Measurements from ENCODE around the gene SPANXN2. TPM values are rescaled to one million over a fixed set of nuclear protein-coding genes. Genes with fewer than 3 reads are reported as not detected.

Gene SPANXN2
- total and polyA plus RNA-seq, 2 of the 4 experiments (the other 2 are of a cell fraction) = not detected

- Histone ChIP-seq H2BK20ac (ENCODE audit: low read depth, low read length) (no peak overlapping the region), H2BK5ac (ENCODE audit: low read depth, low read length, poor library complexity, severe bottlenecking) (no peak overlapping the region), H4K5ac (ENCODE audit: low read depth, low read length) (no peak overlapping the region), H3K4ac (ENCODE audit: low read depth, low read length) (no peak overlapping the region), H3K18ac (ENCODE audit: low read depth, low read length) (no peak overlapping the region), H4K20me1 (ENCODE audit: insufficient read depth, low read length) (no peaks in the 10 kb centered on the region), H3K27me3 (ENCODE audit: control insufficient read depth, insufficient read depth, low read length) (no peaks in the 10 kb centered on the region), H3K4me3 (ENCODE audit: insufficient read depth, low read depth, low read length) (no peak overlapping the region), H3K56ac (ENCODE audit: extremely low read depth, insufficient read depth, low read length) (no peak overlapping the region), H4K91ac (ENCODE audit: insufficient read depth, low read depth, low read length) (no peak overlapping the region), H3K9me3 (ENCODE audit: control insufficient read depth, insufficient read depth, low read length) (peaks cover 3% of the 10 kb centered on the region; the same call in 1 of the 2 replicates), H3K36me3 (ENCODE audit: control insufficient read depth, insufficient read depth, low read length) (no peaks in the 10 kb centered on the region), H3K4me2 (ENCODE audit: low read depth, low read length) (no peak overlapping the region), H3K79me1 (ENCODE audit: low read depth in 1 of 2, low read length in 2 of 2) (no peaks in the 10 kb centered on the region), H3K9ac (ENCODE audit: low read depth, low read length) (no peak overlapping the region), H2AFZ (replicated peaks; ENCODE audit: low read length, poor library complexity) (no peak overlapping the region), H2BK120ac (ENCODE audit: low read depth, low read length) (no peak overlapping the region), H4K8ac (ENCODE audit: low read depth in 2 of 2, low read length in 2 of 2) (no peak overlapping the region), H3K23ac (ENCODE audit: low read depth, low read length) (no peak overlapping the region), H2BK15ac (ENCODE audit: low read depth, low read length) (no peak overlapping the region), H3K27ac (ENCODE audit: insufficient read depth, low read length) (no peak overlapping the region), H3K4me1 (ENCODE audit: control insufficient read depth, insufficient read depth, low read length) (no peaks in the 10 kb centered on the region), H2AK5ac (ENCODE audit: low read depth, low read length) (no peak overlapping the region), H2AK9ac (replicated peaks; ENCODE audit: low read depth, low read length, poor library complexity) (no peak overlapping the region), H3K9me1 (ENCODE audit: insufficient read depth, low read length) (no peaks in the 10 kb centered on the region), H3K14ac (replicated peaks; ENCODE audit: low read depth, low read length) (no peak overlapping the region)
- BruUV-seq (replicated peaks) = no TSS peak
- TF ChIP-seq USF2 (IDR thresholded peaks at IDR 0.05; ENCODE audit: low read depth, low read length) (no peak), MXI1 (IDR thresholded peaks at IDR 0.05; ENCODE audit: borderline replicate concordance, low read depth, low read length) (no peak), RAD21 (IDR thresholded peaks at IDR 0.05; ENCODE audit: low read length) (no peak), CEBPB (IDR thresholded peaks at IDR 0.05; ENCODE audit: low read depth, low read length) (no peak), CHD1 (IDR thresholded peaks at IDR 0.05; ENCODE audit: low read depth, low read length) (no peak), SMC3 (IDR thresholded peaks at IDR 0.05; ENCODE audit: low read depth, low read length) (no peak), CTCF (conservative IDR thresholded peaks at IDR 0.05; ENCODE audit: low read depth, low read length) (no peak), NFE2L2 (IDR thresholded peaks at IDR 0.05; ENCODE audit: low read depth, low read length) (no peak), MAZ (IDR thresholded peaks at IDR 0.05; ENCODE audit: borderline replicate concordance, low read depth, low read length) (no peak)
- no peak for ATAC-seq (ENCODE audit: low read depth)
- dilution Hi-C loops (cut with HindIII; ENCODE audit: low sequenced_read_pairs, unreplicated experiment) = no loop called here
- WGBS, 2 experiments (ENCODE audit: extremely low coverage in 2 of 2, insufficient read length in 1 of 2) = no CpG with 5 or more reads among the region's 5 CpGs
- in situ Hi-C loops (cut with MboI; ENCODE audit: low sequenced_read_pairs) = no loop called here
- ChIA-PET CTCF (no interaction called here), POLR2A (ENCODE audit: unreplicated experiment) (interaction anchor here (0.6 kb wide), 1 partner anchor 642 kb away, joined by 3 read pairs; no protein-coding TSS in a partner anchor)
- intact Hi-C loops (cut with micrococcal nuclease) = loop anchor here (5.0 kb wide), 1 partner anchor 1523 kb away; no protein-coding TSS in a partner anchor
- DNase-seq = no peak
These were observed 51.2 kb downstream of the SPANXN2 start for GRCh38 chrX:143669395-143669794.

All from IMR-90 (cell line).